A549 treated with AZD9567 at 1 μM for 4 hours (cell line): ENCODE results near the gene MNS1. TPM values are rescaled to one million over a fixed set of nuclear protein-coding genes. Genes with fewer than 3 reads are reported as not detected.

ENCODE experiments used
- total RNA-seq: library from RNA; stranded (reverse); fragments of 200-300 nt; extraction: Qiagen RNA extraction; gene quantifications from 5 replicates; pipeline ENCODE4 v1.2.3, GENCODE V29; 2022; ENCODE audit not compliant: insufficient read depth

The MNS1 gene
- 2.4 to 3.3 TPM (median 2.6 TPM) in 5 replicates for total RNA-seq

GRCh38 chr15:56464893-56465520 is at the start of gene MNS1:
MNS1 (minus strand) TSS chr15:56465137; CDS start chr15:56464972, 165 bp downstream.

Other genes starting within 250 kb of the MNS1 start
- 10.2 to 13.7 TPM (median 13.1 TPM) in 5 replicates for gene RFX7, start 221.3 kb downstream of the MNS1 start, total RNA-seq
- 3.7 to 10.0 TPM (median 4.8 TPM) in 5 replicates for gene TEX9, start 99.7 kb downstream of the MNS1 start, total RNA-seq